Activated CD8-positive, alpha-beta memory T cell treated with anti-CD3 and anti-CD28 coated beads, Interleukin-2, amount 10 ng/mL, durations not matched to agents 7 days and 5 days (primary cell): Measurements from ENCODE around the gene KCNK6. TPM values are rescaled to one million over a fixed set of nuclear protein-coding genes. Genes with fewer than 3 reads are reported as not detected.

Source experiments
- ATAC-seq: fragments of 150-1000 bp; cut with Tn5 transposase; one replicate; pipeline ENCODE4 v1.10.0; 2021; ENCODE audit warnings: moderate library complexity
- CTCF ChIA-PET: fragments of 350-600 bp; sonication (Branson Sonifier 250); formaldehyde crosslinking; loops from one replicate; lab custom pipeline; 2021; ENCODE audit warnings: antibody characterized with exemption; lab: Charles Lee
- DNase-seq: peaks from one replicate; pipeline ENCODE4 v3.0.0-alpha.2; 2020
- H3K27ac Mint-ChIP-seq: one replicate; pipeline ENCODE4 v1.8.0; 2021; ENCODE audit warnings: mild to moderate bottlenecking, mixed read lengths
- H3K27me3 Mint-ChIP-seq: one replicate; pipeline ENCODE4 v1.8.0; 2021; ENCODE audit warnings: mixed read lengths
- H3K36me3 Mint-ChIP-seq: one replicate; pipeline ENCODE4 v1.8.0; 2021; ENCODE audit warnings: mild to moderate bottlenecking, mixed read lengths
- H3K4me1 Mint-ChIP-seq: one replicate; pipeline ENCODE4 v1.8.0; 2021; ENCODE audit warnings: mixed read lengths
- H3K4me3 Mint-ChIP-seq: one replicate; pipeline ENCODE4 v1.8.0; 2021; ENCODE audit warnings: mild to moderate bottlenecking, moderate library complexity, mixed read lengths
- H3K9me3 Mint-ChIP-seq: one replicate; pipeline ENCODE4 v1.8.0; 2022; ENCODE audit warnings: low read depth, mixed read lengths
- total RNA-seq, 2 experiments: library from RNA; stranded (reverse); gene quantifications; one replicate each; pipeline ENCODE4 v1.2.3, GENCODE V29; 2021

KCNK6 gene
- 10 to 100 TPM; 10.8 to 13.5 TPM for total RNA-seq

- CTCF ChIA-PET = interaction anchor here (0.6 to 5.7 kb wide), 9 partner anchors 10 to 580 kb away, joined by 3 to 41 read pairs (median 3); partner anchors contain the start of genes CATSPERG, NFKBIB and SIRT2
- Mint-ChIP-seq H3K36me3 (peaks cover 1% of the 10 kb centered on the region), H3K27me3 (no peaks in the 10 kb centered on the region), H3K27ac (peak within 1 kb of the TSS; percentile 70), H3K4me3 (peak within 1 kb of the TSS; percentile 79), H3K4me1 (peaks cover 52% of the 10 kb centered on the region), H3K9me3 (no peaks in the 10 kb centered on the region)
- ATAC-seq = peak; percentile 9
- DNase-seq = peak; percentile 60
Measured at GRCh38 chr19:38319421-38320258, at the start of gene KCNK6. TSS of gene KCNK6 (plus strand) at chr19:38319845. CDS start at chr19:38319951, 106 bp downstream.

GRCh38 chr19:38270587-38271167 lies 49.0 kb upstream of the KCNK6 start:
- Mint-ChIP-seq H3K27me3 (peaks cover 3% of the 10 kb centered on the region), H3K4me1 (peaks cover 2% of the 10 kb centered on the region), H3K9me3 (no peaks in the 10 kb centered on the region), H3K4me3 (no peak overlapping the region), H3K27ac (no peak overlapping the region), H3K36me3 (no peaks in the 10 kb centered on the region)
- DNase-seq (no peak), ATAC-seq (no peak)
- CTCF ChIA-PET = interaction anchor here (1.3 kb wide), 1 partner anchor 26 kb away, joined by 3 read pairs; no protein-coding TSS in a partner anchor

GRCh38 chr19:38273499-38273898 lies 46.1 kb upstream of the KCNK6 start:
- H3K27me3 Mint-ChIP-seq = no peaks in the 10 kb centered on the region
- ATAC-seq = no peak
- DNase-seq = no peak
- H3K27ac Mint-ChIP-seq = no peak overlapping the region
- no peaks in the 10 kb centered on the region for H3K36me3 Mint-ChIP-seq
- no peaks in the 10 kb centered on the region for H3K9me3 Mint-ChIP-seq
- no peak overlapping the region for H3K4me3 Mint-ChIP-seq
- CTCF ChIA-PET = no interaction called here
- H3K4me1 Mint-ChIP-seq = no peaks in the 10 kb centered on the region

GRCh38 chr19:38274739-38275138 lies 44.9 kb upstream of the KCNK6 start:
- Mint-ChIP-seq H3K4me1 (no peaks in the 10 kb centered on the region), H3K9me3 (no peaks in the 10 kb centered on the region), H3K4me3 (no peak overlapping the region), H3K27me3 (no peaks in the 10 kb centered on the region), H3K27ac (no peak overlapping the region), H3K36me3 (no peaks in the 10 kb centered on the region)
- CTCF ChIA-PET = interaction anchor here (1.1 kb wide), 1 partner anchor 9 kb away, joined by 3 read pairs; no protein-coding TSS in a partner anchor
- ATAC-seq (no peak), DNase-seq (no peak)

GRCh38 chr19:38276942-38277517 lies 42.6 kb upstream of the KCNK6 start:
- CTCF ChIA-PET = interaction anchor here (0.6 to 1.2 kb wide), 2 partner anchors 11 to 201 kb away, joined by 3 to 4 read pairs; no protein-coding TSS in a partner anchor
- Mint-ChIP-seq H3K4me1 (peaks cover 5% of the 10 kb centered on the region), H3K27ac (no peak overlapping the region), H3K27me3 (no peaks in the 10 kb centered on the region), H3K4me3 (no peak overlapping the region), H3K9me3 (no peaks in the 10 kb centered on the region), H3K36me3 (no peaks in the 10 kb centered on the region)
- DNase-seq (no peak), ATAC-seq (no peak)

GRCh38 chr19:38277549-38277948 lies 42.1 kb upstream of the KCNK6 start:
- ATAC-seq (no peak), DNase-seq (no peak)
- no peak overlapping the region for H3K27ac Mint-ChIP-seq
- no peaks in the 10 kb centered on the region for H3K36me3 Mint-ChIP-seq
- no peak overlapping the region for H3K4me3 Mint-ChIP-seq
- CTCF ChIA-PET = interaction anchor here (1.2 kb wide), 1 partner anchor 12 kb away, joined by 4 read pairs; no protein-coding TSS in a partner anchor
- no peaks in the 10 kb centered on the region for H3K27me3 Mint-ChIP-seq
- H3K4me1 Mint-ChIP-seq = peaks cover 10% of the 10 kb centered on the region
- H3K9me3 Mint-ChIP-seq = no peaks in the 10 kb centered on the region

- ATAC-seq (no peak), DNase-seq (no peak)
- Mint-ChIP-seq H3K9me3 (no peaks in the 10 kb centered on the region), H3K27me3 (no peaks in the 10 kb centered on the region), H3K27ac (no peak overlapping the region), H3K4me1 (peaks cover 11% of the 10 kb centered on the region), H3K4me3 (no peak overlapping the region), H3K36me3 (no peaks in the 10 kb centered on the region)
- CTCF ChIA-PET = interaction anchor here (1.2 kb wide), 1 partner anchor 13 kb away, joined by 4 read pairs; no protein-coding TSS in a partner anchor
Measured at GRCh38 chr19:38277969-38278680, 41.5 kb upstream of the KCNK6 start.

- Mint-ChIP-seq H3K4me3 (no peak overlapping the region), H3K27me3 (no peaks in the 10 kb centered on the region), H3K36me3 (no peaks in the 10 kb centered on the region), H3K4me1 (peaks cover 11% of the 10 kb centered on the region), H3K27ac (no peak overlapping the region), H3K9me3 (no peaks in the 10 kb centered on the region)
- no peak for ATAC-seq
- DNase-seq = no peak
- CTCF ChIA-PET = no interaction called here
Measured at GRCh38 chr19:38278751-38279150, 40.9 kb upstream of the KCNK6 start.

- CTCF ChIA-PET = interaction anchor here (1.0 kb wide), 1 partner anchor 82 kb away, joined by 3 read pairs; no protein-coding TSS in a partner anchor
- H3K27ac Mint-ChIP-seq = no peak overlapping the region
- H3K27me3 Mint-ChIP-seq = no peaks in the 10 kb centered on the region
- DNase-seq = no peak
- peaks cover 14% of the 10 kb centered on the region for H3K4me1 Mint-ChIP-seq
- no peak for ATAC-seq
- H3K36me3 Mint-ChIP-seq = no peaks in the 10 kb centered on the region
- no peaks in the 10 kb centered on the region for H3K9me3 Mint-ChIP-seq
- no peak overlapping the region for H3K4me3 Mint-ChIP-seq
Measured at GRCh38 chr19:38280030-38280921, 39.4 kb upstream of the KCNK6 start.

- DNase-seq (no peak), ATAC-seq (peak; percentile 23)
- H3K27me3 Mint-ChIP-seq = no peaks in the 10 kb centered on the region
- peak overlapping the region; percentile 20 for H3K27ac Mint-ChIP-seq
- CTCF ChIA-PET = interaction anchor here (1.0 kb wide), 1 partner anchor 80 kb away, joined by 3 read pairs; no protein-coding TSS in a partner anchor
- peaks cover 14% of the 10 kb centered on the region for H3K4me1 Mint-ChIP-seq
- H3K4me3 Mint-ChIP-seq = no peak overlapping the region
- H3K9me3 Mint-ChIP-seq = no peaks in the 10 kb centered on the region
- no peaks in the 10 kb centered on the region for H3K36me3 Mint-ChIP-seq
Measured at GRCh38 chr19:38281811-38282566, 37.7 kb upstream of the KCNK6 start.

- no peak for ATAC-seq
- CTCF ChIA-PET = interaction anchor here (1.2 kb wide), 1 partner anchor 39 kb away, joined by 3 read pairs; no protein-coding TSS in a partner anchor
- no peaks in the 10 kb centered on the region for H3K36me3 Mint-ChIP-seq
- no peaks in the 10 kb centered on the region for H3K27me3 Mint-ChIP-seq
- no peak overlapping the region for H3K27ac Mint-ChIP-seq
- no peaks in the 10 kb centered on the region for H3K9me3 Mint-ChIP-seq
- no peak for DNase-seq
- peaks cover 14% of the 10 kb centered on the region for H3K4me1 Mint-ChIP-seq
- no peak overlapping the region for H3K4me3 Mint-ChIP-seq
Measured at GRCh38 chr19:38283271-38283670, 36.4 kb upstream of the KCNK6 start.
